SKM-1 treated with dmso at 0.1 percent for 144 hours (cell line): ENCODE results near the gene RNF150.

Experiments
- DNase-seq: peaks from one replicate; lab custom pipeline; 2025; ENCODE audit not compliant: unreplicated experiment; lab: John Stamatoyannopoulos, UW

Gene RNF150

DNA sequence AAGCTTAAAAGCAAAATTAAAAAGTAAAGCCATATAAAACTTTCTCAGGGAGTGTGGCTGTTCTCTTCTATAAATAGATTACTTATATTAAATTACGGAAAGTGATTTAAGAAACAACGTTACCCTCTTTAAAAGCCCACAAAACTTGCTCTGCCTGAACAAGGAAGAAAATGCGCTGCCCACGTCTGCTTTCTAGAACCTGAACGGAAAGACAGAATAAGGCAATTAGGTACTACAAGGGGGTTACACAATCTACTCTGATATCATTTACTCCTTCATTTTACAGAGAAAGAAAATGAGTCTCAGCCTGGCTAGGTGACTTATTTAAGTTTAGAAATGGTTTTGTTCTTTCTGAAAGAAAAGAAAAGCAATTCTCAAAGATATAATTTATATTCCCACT lies 147.2 kb downstream of the RNF150 start:
- no peak for DNase-seq

DNA sequence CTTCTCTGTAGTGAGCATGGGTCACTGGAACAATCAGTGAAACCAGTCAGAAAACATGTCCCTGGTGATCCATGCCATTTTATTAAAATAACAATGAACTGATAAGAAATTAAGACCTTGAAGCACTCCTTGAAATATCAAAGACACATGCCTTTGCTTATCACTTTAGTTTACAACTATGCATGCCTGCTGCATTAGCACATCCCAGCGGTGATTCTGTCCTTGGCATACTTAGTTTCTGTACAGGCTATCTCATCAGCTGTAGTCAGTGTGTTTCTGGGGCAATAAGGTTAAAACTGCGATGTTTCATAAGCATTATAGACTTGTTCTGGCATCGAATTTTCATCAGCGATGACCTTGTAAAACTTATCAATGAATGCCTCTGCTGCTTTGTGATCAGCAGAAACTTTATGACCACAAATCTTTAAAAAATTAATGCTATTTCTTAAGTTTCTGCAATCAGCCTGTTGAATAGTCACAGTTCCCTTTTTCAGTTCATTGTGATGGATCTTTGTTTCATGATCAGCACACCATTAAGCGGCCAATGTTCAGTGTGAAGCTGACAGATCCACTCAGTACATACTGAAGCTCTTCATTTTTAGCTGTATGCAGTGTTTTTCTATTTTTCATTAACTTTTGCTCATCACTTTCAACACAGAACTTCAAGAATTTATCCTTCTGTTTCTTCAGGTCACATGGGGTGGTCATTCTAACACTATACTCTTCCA lies 150.5 kb downstream of the RNF150 start:
- no peak for DNase-seq

DNA sequence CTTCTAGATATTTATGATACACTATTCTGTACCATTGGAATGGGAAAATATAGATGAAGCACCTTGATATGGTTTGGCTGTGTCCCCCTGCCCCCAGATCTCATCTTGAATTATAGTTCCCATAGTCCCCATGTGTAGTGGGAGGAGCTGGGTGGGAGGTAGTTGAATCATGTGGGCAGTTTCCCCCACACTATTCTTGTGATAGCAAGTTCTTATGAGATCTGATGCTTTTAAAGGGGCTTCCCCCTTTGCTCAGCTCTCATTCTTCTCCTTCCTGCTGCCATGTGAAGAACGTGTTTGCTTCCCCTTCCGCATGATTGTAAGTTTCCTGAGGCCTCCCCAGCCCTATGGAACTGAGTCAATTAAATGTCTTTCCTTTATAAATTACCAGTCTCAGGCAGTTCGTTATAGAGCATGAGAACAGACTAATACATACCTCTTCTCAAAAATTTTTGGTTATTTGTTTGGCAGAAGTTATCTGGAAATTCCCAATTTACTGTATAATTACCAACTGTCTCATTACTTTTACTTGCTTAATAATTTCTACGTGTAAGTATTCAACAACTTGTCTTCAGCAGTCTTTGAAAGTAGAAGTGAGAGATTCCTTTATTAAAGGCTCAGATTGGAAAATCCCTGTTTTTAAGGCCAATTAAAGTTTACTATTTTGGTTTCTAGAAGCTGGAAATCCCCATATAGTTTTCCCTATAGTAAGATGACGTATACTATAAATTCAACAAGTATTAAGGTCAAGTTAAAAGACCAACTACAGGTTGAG lies 152.7 kb downstream of the RNF150 start:
- no peak for DNase-seq

DNA sequence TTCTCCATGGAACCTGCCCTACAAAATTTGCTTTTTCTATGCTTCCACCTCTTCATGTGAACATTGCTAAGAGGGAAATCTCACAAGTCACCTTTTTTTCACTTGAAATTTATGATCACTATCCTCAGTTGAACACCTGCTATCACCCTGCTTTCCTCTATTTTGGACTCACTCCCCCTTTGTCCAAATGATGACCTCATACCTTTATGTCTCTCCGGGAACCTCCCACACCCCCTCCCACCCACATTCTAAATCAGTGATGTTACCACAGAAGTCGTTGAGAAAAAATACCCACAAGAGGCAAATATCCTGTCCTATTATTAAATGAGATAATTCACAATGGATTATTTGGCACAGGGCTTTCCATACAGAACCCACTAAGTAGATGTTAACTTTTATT lies 156.5 kb downstream of the RNF150 start:
- DNase-seq = no peak

DNA sequence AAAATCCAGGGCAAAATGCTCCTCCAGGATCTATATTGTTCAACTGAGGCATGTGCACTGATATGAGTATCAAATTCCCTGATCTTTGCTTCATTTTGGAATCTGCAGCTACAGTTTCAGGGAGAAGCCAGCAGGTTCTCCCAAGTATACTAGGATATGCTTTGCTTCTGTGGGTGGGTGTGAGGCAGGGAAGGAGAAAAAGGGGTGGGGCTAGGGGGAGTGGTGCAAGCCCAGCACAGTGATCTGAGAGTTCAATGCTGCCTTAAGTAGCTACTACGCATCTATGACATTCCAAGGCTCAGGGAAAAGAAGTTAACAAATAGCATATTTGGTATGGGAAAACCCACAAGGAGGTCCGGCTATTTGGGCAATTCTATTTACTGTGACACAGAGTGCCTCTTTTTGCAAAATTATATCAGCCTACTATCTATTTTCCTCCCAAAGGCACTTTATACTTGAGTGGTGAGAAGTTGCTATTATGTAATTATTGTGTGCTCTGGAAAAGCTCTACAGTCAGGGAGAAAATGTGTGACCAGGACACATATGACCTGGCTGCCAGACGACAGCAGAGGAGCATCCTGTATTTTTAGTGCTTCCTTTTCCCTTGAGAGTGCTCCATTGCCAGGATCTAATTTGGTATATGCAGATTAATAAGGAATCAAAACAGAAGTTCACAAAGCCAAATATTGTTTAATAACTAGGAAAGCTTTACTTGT lies 162.0 kb downstream of the RNF150 start:
- DNase-seq = no peak

DNA sequence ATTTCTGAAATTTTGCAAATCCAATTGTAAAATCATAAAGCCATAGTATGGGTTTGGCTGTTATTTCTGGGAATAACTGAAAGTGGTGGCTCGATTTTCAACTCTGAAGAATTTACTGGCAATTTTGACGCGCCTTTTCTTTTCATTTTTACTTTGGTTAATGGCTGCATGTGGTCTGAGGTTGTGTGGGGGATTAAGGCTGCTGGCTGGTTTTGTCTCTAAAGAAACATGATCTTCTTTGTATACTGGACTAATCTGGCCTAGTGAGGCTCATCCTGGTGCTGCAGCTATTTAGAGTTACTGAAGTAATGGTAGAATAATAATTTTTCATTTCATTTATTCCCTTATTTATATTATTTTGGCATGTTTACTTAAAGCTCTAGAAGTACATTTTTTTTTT lies 164.0 kb downstream of the RNF150 start:
- no peak for DNase-seq

DNA sequence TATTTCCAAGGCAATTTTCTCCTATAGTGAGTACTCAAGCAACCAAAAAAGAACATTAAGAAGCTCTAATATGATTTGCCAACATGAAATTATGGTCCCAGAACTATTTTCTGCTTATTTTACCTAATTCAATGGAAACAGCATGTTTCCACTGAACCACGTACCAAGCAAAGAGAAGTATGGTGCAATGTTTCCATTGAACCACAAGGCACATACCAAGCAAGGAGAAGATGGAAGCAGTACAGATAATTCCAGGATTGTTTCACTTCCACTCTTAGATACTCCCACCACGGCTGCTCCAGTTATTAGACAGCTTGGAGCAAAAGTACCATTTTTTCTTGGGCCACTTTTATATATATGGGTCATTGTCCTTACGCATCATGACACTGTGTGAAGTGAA lies 164.9 kb downstream of the RNF150 start:
- DNase-seq = no peak

DNA sequence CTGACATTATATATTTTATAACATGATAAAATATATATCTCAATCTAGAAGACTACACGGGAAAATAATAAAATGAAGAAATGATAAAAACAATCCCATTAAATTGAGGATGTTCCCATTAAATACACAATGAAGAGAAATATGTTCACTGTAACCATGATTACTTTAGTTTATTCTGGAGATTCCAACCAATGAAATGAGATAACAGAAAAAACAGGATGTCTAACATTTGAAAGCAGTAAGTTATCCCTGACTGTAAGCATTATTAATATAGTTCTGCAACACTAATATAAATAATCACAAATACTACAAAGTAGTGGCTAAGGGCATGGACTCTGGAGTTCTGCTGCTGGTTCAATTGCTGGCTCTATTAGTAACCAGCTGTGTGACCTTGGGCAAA lies 169.4 kb downstream of the RNF150 start:
- no peak for DNase-seq

DNA sequence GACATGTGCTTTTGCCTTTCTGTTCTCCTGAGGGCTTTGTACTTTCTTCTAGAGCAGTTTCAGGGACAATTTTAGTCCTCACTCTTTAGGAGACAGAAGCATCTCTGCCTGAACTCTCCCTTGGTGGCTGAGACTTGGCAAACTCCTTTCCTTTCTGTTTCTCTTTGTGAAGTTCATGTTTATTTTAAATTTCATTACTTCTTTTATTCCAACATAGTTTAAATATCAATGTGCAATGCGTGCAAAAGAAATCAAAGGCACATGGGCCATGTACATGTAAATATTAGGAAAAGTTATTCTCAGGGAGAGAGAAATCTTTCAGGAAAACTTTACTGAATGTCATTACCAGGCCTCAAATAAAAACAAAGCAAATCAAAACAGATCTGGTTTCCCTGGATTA lies 177.6 kb downstream of the RNF150 start:
- DNase-seq = no peak

DNA sequence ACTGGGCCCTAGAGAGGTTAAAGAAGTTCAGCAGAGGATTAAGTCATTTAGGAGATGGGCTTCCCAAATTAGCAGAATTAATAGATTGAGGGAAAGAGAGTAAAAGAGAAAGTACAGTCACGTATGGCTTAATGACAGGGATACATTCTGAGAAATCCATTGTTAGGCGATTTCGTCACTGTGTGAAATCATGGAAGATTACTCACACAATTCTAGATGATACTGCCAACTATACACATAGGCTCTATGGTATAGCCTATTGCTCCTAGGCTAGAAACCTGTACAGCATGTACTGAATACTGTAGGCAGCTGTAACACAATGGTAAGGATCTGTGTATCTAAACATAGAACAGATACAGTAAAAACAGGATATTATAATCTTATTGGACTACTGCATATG lies 180.6 kb downstream of the RNF150 start:
- DNase-seq = no peak

DNA sequence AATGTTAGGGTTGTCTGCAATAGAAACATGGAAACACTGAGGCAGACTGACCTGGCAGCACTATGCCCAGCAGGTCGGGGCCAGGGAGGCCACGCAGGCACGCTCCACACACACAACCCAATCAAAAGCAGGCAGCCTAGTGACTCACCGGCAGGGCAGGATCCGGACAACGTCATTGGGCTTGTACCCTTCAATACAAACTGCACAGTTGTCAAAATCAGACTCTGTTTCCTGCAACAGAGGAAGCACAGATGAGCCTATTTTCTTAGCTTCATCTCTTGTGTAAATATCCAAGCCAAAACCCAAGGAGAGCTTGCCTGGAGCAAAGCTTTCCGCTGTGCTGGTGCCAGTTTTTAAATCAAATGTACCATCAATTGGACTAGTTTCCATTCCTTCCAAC lies 185.8 kb downstream of the RNF150 start:
- no peak for DNase-seq

DNA sequence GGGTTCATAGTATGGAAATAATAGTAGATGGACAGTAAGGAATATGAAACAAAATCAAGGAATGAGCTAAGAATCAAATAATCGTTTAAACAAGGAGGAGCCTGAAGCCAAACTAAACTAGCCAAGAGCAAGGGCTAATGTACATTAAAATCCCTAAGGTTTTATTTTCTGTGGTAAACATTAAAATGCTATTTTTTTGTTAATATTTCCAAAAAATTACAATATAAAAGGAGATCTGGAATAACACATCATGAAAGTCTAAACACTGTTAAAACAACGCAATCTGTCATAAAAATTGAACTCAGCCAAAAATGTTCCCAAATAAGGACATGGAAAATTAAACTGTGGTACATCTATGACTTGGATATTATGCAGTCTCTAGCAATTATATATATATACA lies 188.2 kb downstream of the RNF150 start:
- DNase-seq = no peak

DNA sequence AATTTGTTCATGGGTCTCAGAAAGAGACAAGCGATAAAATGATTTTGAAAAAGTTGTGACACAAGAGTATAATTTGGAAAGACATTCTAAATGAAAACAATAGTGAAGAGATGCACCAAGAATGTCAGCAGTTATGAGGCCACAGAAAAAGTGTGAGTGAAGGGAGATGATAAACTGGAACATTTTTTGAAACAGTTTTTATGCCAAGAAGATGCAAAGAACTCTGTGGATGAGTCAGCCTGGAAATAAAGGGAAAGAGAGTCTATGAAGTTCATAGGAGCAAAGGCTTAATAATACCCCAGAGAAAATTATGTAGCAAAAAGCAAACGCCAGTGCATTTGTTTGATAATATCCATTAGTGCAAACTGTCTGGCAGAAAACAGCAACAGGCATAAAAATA lies 188.7 kb downstream of the RNF150 start:
- no peak for DNase-seq

DNA sequence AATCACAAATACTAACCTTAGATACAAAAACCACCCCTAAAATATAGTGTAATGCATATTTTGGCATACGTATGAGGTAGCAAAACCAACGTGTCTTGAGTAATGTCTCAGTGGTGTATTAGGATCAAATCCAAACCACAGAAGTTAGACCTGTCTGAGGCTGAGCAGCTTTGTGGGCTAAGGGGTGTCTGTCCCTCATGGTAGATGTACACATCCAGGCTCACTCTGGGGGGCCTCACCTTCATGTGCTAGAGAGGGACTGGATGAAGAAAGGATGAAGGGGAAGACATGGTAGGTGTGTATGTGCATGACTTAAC lies 189.1 kb downstream of the RNF150 start:
- DNase-seq = no peak

DNA sequence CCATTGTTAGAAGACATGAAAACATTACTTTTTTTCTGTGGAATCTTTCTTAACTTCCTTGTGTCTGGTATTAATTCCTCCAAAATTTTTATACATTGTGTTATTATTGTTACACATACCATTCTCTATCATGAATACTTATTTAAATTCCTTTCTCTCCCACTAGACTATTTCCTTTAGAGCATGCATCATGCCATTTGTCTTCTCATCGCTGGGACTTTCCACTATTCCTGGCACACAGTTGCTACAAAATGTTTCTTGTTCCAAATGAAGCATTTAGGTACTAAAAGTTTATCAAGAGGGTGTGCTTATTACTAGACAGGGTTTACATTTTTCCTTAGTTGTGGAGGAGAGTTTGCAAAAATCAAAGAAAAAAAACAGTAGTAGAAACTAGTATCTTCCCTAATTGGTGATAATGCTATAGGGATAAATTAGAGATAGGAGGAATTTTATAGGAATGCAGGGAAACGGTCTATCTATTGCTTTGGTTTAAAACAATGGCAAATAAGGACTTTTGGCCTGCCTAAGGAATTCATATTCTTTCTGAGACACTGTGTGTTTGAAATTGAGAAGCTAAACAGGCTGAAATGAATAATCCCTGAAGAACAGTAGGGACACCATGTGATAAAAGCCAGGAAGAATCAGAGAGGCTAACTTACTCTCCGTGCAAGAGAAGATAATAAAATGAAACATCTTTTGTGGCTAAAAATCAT lies 189.6 kb downstream of the RNF150 start:
- no peak for DNase-seq

DNA sequence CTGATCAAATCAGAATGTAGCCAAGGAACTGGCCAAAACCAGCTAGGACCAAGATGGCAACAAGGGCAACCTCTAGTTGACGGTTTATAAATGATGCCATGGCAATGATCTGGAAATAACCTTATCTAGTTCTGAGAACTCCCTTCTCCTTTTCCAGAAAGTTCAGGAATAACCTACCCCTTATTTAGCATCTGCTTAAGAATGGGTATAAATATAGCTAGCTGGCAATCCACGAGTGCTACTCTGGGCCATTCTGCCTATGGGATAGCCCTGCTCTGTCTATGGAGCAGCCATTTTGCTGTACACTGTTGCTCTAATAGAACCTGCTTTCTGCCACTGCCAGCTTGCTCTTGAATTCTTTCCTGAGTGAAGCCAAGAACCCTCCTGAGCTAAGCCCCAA lies 192.7 kb downstream of the RNF150 start:
- no peak for DNase-seq

DNA sequence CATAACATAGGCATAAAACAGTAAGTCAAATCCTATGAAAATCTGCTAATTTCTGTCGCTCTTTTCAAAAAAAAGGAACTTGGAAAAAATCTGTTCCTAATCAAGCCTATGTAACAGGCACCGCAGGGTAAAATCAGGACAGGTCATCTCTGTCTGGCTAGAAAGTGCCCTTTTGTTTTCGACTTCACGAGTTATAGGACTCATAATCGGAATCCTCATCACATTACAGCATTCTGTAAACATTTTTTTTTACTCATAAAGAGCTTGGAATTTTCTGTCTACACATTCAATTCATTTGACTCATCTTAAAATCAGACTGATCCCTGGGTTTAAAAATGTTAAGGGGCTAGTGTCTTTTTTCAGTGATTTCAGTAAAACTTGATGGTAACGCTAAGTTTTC lies 195.4 kb downstream of the RNF150 start:
- no peak for DNase-seq

DNA sequence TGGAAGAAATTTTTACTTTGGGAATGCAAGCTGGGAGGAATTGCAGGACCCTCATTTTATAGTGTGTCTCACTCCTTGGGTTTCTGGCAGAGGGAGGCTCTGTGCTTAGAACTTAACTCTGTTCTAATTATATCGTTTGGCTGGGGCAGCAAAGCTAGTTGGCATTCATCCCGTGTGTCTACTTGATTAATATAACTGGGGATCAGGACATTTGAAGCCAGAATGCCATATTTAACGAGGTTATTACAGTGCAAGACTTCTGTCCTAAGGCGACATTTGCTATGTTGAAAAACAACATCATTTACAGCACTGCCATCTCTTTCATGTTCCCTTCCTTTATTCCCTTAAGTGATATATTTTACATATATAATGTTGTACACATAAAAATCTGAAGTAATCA lies 198.0 kb downstream of the RNF150 start:
- DNase-seq = no peak

DNA sequence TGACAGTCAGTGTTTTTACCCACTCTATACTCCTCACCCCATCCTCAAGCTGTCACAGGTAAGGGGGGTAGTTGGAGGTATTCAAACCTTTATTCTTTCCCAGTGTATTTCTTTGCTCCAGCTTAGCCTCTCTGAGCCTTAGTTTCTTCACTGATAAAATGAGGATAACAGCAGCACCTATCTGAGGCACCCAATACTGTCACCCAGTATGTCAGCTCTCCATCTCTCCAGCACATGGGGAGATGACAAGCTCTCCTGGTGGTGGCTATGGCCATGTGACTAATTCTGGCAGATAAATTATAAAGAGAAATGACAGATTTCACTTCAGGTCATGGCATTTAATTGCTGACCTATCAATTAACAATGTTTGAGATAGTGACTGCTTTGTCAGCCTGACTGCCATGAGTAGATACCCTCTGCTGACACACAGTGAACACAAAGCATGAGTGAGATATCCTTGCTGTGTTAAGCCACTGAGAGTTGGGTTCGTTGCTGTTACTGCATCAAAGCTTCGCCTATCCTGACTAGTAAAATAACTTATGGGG lies 200.7 kb downstream of the RNF150 start:
- DNase-seq = no peak

DNA sequence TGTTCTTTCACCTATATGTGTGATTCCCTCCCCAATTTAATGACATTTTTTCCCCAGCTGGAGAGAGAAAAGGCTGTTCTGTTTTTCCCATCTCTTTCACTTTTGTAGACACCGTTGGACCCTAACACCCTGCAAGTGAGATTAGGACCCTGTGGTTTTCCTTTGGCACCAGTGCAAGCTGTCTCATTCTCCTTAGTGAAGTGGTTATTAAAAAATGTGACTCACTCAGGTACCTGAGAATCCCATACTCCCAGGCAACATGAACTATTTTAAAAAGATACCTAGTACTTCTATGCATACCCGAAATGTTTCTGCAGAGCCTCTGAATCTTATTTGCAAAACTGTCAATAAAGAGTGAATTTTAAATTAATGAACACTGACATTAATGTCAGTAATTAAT lies 201.4 kb downstream of the RNF150 start:
- DNase-seq = no peak

DNA sequence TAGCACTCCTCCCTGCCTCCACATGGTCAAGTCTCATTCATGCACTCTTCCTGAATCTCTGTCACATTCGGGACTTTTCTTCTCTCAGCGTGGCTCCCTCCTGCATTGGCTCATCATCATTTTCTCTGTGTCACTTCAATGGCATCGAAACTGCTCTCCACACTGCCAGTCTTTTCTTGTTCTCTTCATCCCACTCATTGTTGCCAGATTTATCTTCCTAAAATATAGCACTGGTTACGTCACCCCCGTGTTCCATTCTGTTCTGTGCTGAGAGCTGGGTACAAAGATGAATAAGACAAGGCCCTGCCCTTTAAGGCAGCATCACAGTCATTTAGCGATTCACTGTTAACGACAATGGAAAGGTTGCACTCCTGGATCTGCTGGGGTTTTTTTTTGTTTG lies 202.7 kb downstream of the RNF150 start:
- DNase-seq = no peak
